ENCODE results near the gene B3GAT1. TPM values are rescaled to one million over a fixed set of nuclear protein-coding genes. Genes with fewer than 3 reads are reported as not detected.
"Not testable (repeated sequence)": the region's sequence is repeated elsewhere in the genome, so short reads cannot be mapped to it uniquely, and the experiment has no call there.

The B3GAT1 gene
- total RNA-seq, 1 experiment from 2014 or later = 2.2 TPM

- no peak for DNase-seq (ENCODE audit: low spot score)
Observed at GRCh38 chr11:134356656-134357544, 55.1 kb downstream of the B3GAT1 start.

- no peak for DNase-seq (ENCODE audit: low spot score)
Observed at GRCh38 chr11:134355656-134356055, 56.4 kb downstream of the B3GAT1 start.

GRCh38 chr11:134355136-134355535 is 56.9 kb downstream of the B3GAT1 start:
- DNase-seq (ENCODE audit: low spot score) = no peak

GRCh38 chr11:134352111-134352510 is 59.9 kb downstream of the B3GAT1 start:
- DNase-seq (ENCODE audit: low spot score) = no peak

GRCh38 chr11:134350381-134350780 is 61.7 kb downstream of the B3GAT1 start:
- DNase-seq (ENCODE audit: low spot score) = no peak

GRCh38 chr11:134349802-134350355 is 62.2 kb downstream of the B3GAT1 start:
- DNase-seq (ENCODE audit: low spot score) = no peak

- no peak for DNase-seq (ENCODE audit: low spot score)
Observed at GRCh38 chr11:134349109-134349801, 62.8 kb downstream of the B3GAT1 start.

GRCh38 chr11:134347441-134347840 is 64.6 kb downstream of the B3GAT1 start:
- no peak for DNase-seq (ENCODE audit: low spot score)

- no peak for DNase-seq (ENCODE audit: low spot score)
Observed at GRCh38 chr11:134346976-134347350, 65.1 kb downstream of the B3GAT1 start.

- DNase-seq (ENCODE audit: low spot score) = no peak
Observed at GRCh38 chr11:134346101-134346975, 65.7 kb downstream of the B3GAT1 start.

- DNase-seq (ENCODE audit: low spot score) = no peak
Observed at GRCh38 chr11:134345237-134345550, 66.8 kb downstream of the B3GAT1 start.

GRCh38 chr11:134344497-134345236 is 67.4 kb downstream of the B3GAT1 start:
- not testable (repeated sequence) for DNase-seq (ENCODE audit: low spot score)

GRCh38 chr11:134343646-134344045 is 68.4 kb downstream of the B3GAT1 start:
- DNase-seq (ENCODE audit: low spot score) = no peak

GRCh38 chr11:134342572-134343340 is 69.3 kb downstream of the B3GAT1 start:
- DNase-seq (ENCODE audit: low spot score) = no peak

GRCh38 chr11:134341805-134342571 is 70.1 kb downstream of the B3GAT1 start:
- no peak for DNase-seq (ENCODE audit: low spot score)

GRCh38 chr11:134340354-134340964 is 71.6 kb downstream of the B3GAT1 start:
- DNase-seq (ENCODE audit: low spot score) = no peak

GRCh38 chr11:134339756-134340155 is 72.3 kb downstream of the B3GAT1 start:
- DNase-seq (ENCODE audit: low spot score) = no peak

- no peak for DNase-seq (ENCODE audit: low spot score)
Observed at GRCh38 chr11:134338654-134339053, 73.4 kb downstream of the B3GAT1 start.

GRCh38 chr11:134338068-134338467 is 74.0 kb downstream of the B3GAT1 start:
- DNase-seq (ENCODE audit: low spot score) = no peak
